ENCODE results near the gene SVIL.
"Not testable (repeated sequence)": the region's sequence is repeated elsewhere in the genome, so short reads cannot be mapped to it uniquely, and the experiment has no call there.

SVIL gene

GRCh38 chr10:29451946-29452345, 182.8 kb downstream of the SVIL start:
- TF ChIP-seq POLR2AphosphoS5 (IDR thresholded peaks at IDR 0.05; ENCODE audit: low read depth, low read length) = no peak
- TF ChIP-seq POLR2A (IDR thresholded peaks at IDR 0.05; ENCODE audit: low read depth, low read length) = no peak
- TF ChIP-seq SPI1 (IDR thresholded peaks at IDR 0.05; ENCODE audit: low read depth, low read length) = no peak
- no peak for TF ChIP-seq PAX5 (IDR thresholded peaks at IDR 0.05; ENCODE audit: insufficient read depth, low read length, severe bottlenecking)
- TF ChIP-seq POU2F2 (IDR thresholded peaks at IDR 0.05; ENCODE audit: low read depth, low read length) = no peak
- TF ChIP-seq TAF1 (IDR thresholded peaks at IDR 0.05; ENCODE audit: low read depth, low read length) = no peak
- DNase-seq (ENCODE audit: insufficient read length, low spot score) = no peak
- no peak for FAIRE-seq

- TF ChIP-seq POLR2A (IDR thresholded peaks at IDR 0.05; ENCODE audit: low read depth, low read length) (no peak), TAF1 (IDR thresholded peaks at IDR 0.05; ENCODE audit: low read depth, low read length) (no peak), PAX5 (IDR thresholded peaks at IDR 0.05; ENCODE audit: insufficient read depth, low read length, severe bottlenecking) (no peak), POLR2AphosphoS5 (IDR thresholded peaks at IDR 0.05; ENCODE audit: low read depth, low read length) (no peak), SPI1 (IDR thresholded peaks at IDR 0.05; ENCODE audit: low read depth, low read length) (no peak), POU2F2 (IDR thresholded peaks at IDR 0.05; ENCODE audit: low read depth, low read length) (no peak)
- DNase-seq (ENCODE audit: insufficient read length, low spot score) (no peak), FAIRE-seq (no peak)
Observed at GRCh38 chr10:29450405-29450804, 184.4 kb downstream of the SVIL start.

- FAIRE-seq (peak; percentile 94), DNase-seq (ENCODE audit: insufficient read length, low spot score) (peak; percentile 26)
Observed at GRCh38 chr10:29448756-29449592, 185.8 kb downstream of the SVIL start.

GRCh38 chr10:29448125-29448524, 186.6 kb downstream of the SVIL start:
- FAIRE-seq = no peak
- no peak for DNase-seq (ENCODE audit: insufficient read length, low spot score)
- TF ChIP-seq POLR2A (IDR thresholded peaks at IDR 0.05; ENCODE audit: low read depth, low read length) = no peak
- no peak for TF ChIP-seq TAF1 (IDR thresholded peaks at IDR 0.05; ENCODE audit: low read depth, low read length)
- TF ChIP-seq POLR2AphosphoS5 (IDR thresholded peaks at IDR 0.05; ENCODE audit: low read depth, low read length) = no peak
- TF ChIP-seq POU2F2 (IDR thresholded peaks at IDR 0.05; ENCODE audit: low read depth, low read length) = no peak
- no peak for TF ChIP-seq SPI1 (IDR thresholded peaks at IDR 0.05; ENCODE audit: low read depth, low read length)
- no peak for TF ChIP-seq PAX5 (IDR thresholded peaks at IDR 0.05; ENCODE audit: insufficient read depth, low read length, severe bottlenecking)

- no peak for FAIRE-seq
- DNase-seq (ENCODE audit: insufficient read length, low spot score) = no peak
- TF ChIP-seq SPI1 (IDR thresholded peaks at IDR 0.05; ENCODE audit: low read depth, low read length) (no peak), TAF1 (IDR thresholded peaks at IDR 0.05; ENCODE audit: low read depth, low read length) (no peak)
Observed at GRCh38 chr10:29446327-29446726, 188.4 kb downstream of the SVIL start.

- FAIRE-seq (no peak), DNase-seq (ENCODE audit: insufficient read length, low spot score) (no peak)
- no peak for TF ChIP-seq PAX5 (IDR thresholded peaks at IDR 0.05; ENCODE audit: insufficient read depth, low read length, severe bottlenecking)
- TF ChIP-seq POLR2A (IDR thresholded peaks at IDR 0.05; ENCODE audit: low read depth, low read length) = no peak
- no peak for TF ChIP-seq POU2F2 (IDR thresholded peaks at IDR 0.05; ENCODE audit: low read depth, low read length)
Observed at GRCh38 chr10:29443745-29444523, 190.8 kb downstream of the SVIL start.

- no peak for FAIRE-seq
- no peak for TF ChIP-seq POU2F2 (IDR thresholded peaks at IDR 0.05; ENCODE audit: low read depth, low read length)
- no peak for TF ChIP-seq TAF1 (IDR thresholded peaks at IDR 0.05; ENCODE audit: low read depth, low read length)
- no peak for TF ChIP-seq POLR2AphosphoS5 (IDR thresholded peaks at IDR 0.05; ENCODE audit: low read depth, low read length)
- TF ChIP-seq POLR2A (IDR thresholded peaks at IDR 0.05; ENCODE audit: low read depth, low read length) = no peak
- no peak for TF ChIP-seq PAX5 (IDR thresholded peaks at IDR 0.05; ENCODE audit: insufficient read depth, low read length, severe bottlenecking)
- TF ChIP-seq SPI1 (IDR thresholded peaks at IDR 0.05; ENCODE audit: low read depth, low read length) = no peak
- no peak for DNase-seq (ENCODE audit: insufficient read length, low spot score)
Observed at GRCh38 chr10:29440981-29441380, 193.8 kb downstream of the SVIL start.

GRCh38 chr10:29439005-29439404, 195.8 kb downstream of the SVIL start:
- DNase-seq (ENCODE audit: insufficient read length, low spot score); FAIRE-seq: not testable (repeated sequence)

- TF ChIP-seq POLR2AphosphoS5 (IDR thresholded peaks at IDR 0.05; ENCODE audit: low read depth, low read length) = no peak
- TF ChIP-seq POU2F2 (IDR thresholded peaks at IDR 0.05; ENCODE audit: low read depth, low read length) = no peak
- no peak for TF ChIP-seq PAX5 (IDR thresholded peaks at IDR 0.05; ENCODE audit: insufficient read depth, low read length, severe bottlenecking)
- TF ChIP-seq POLR2A (IDR thresholded peaks at IDR 0.05; ENCODE audit: low read depth, low read length) = no peak
- DNase-seq (ENCODE audit: insufficient read length, low spot score) (no peak), FAIRE-seq (no peak)
Observed at GRCh38 chr10:29438271-29438670, 196.5 kb downstream of the SVIL start.

GRCh38 chr10:29437871-29438270, 196.9 kb downstream of the SVIL start:
- FAIRE-seq (no peak), DNase-seq (ENCODE audit: insufficient read length, low spot score) (no peak)
- TF ChIP-seq POU2F2 (IDR thresholded peaks at IDR 0.05; ENCODE audit: low read depth, low read length) = no peak
